K562 (cell line): Measurements from ENCODE around the gene DNMT3A.

Experiments
- ATF3 ChIP-seq, 2 experiments: fragments of 450-650 bp in 1 of 2; sonication (generic) in 1 of 2; formaldehyde crosslinking in 1 of 2; IDR thresholded peaks in 1 of 2; conservative IDR thresholded peaks in 1 of 2; 2 replicates each; pipeline versions ENCODE4 v1.6.1 to v1.8.1; 2016 to 2023; ENCODE audit warnings: mild to moderate bottlenecking in 2 of 2, moderate library complexity in 2 of 2, inconsistent platforms in 1 of 2, missing genetic modification reagents in 1 of 2
- CAMTA2 ChIP-seq: fragments of 250-450 bp; sonication (Bioruptor Pico); conservative IDR thresholded peaks from 2 replicates; pipeline ENCODE4 v1.5.1; 2022
- FOXA1 ChIP-seq: fragments of 450-650 bp; IDR thresholded peaks from 2 replicates; pipeline ENCODE4 v1.6.1; 2016; ENCODE audit warnings: mild to moderate bottlenecking, borderline replicate concordance
- HDAC2 ChIP-seq: fragments of 450-650 bp; IDR thresholded peaks from 2 replicates; pipeline ENCODE4 v1.6.1; 2016; ENCODE audit warnings: mild to moderate bottlenecking
- JUN ChIP-seq, 2 experiments: sonication (generic) in 1 of 2; formaldehyde crosslinking in 1 of 2; IDR thresholded peaks; 2 replicates each; pipeline versions ENCODE4 v1.6.1 to v1.8.0; 2012 to 2022; ENCODE audit warnings: borderline replicate concordance in 2 of 2, mild to moderate bottlenecking in 2 of 2, improper control_type of control experiment in 1 of 2, low read depth in 1 of 2, low read length in 1 of 2, missing genetic modification reagents in 1 of 2
- MAFF ChIP-seq: IDR thresholded peaks from 2 replicates; pipeline ENCODE4 v1.6.1; 2012; ENCODE audit warnings: low read length, improper control_type of control experiment
- RB1 ChIP-seq: fragments of 450-650 bp; IDR thresholded peaks from 2 replicates; pipeline ENCODE4 v1.6.1; 2017; ENCODE audit warnings: low read depth, mild to moderate bottlenecking
- SMAD2 ChIP-seq: fragments of 150-350 bp; IDR thresholded peaks from 2 replicates; pipeline ENCODE4 v1.6.1; 2014; ENCODE audit warnings: low read depth, mild to moderate bottlenecking, low read length
- ZNF507 ChIP-seq: conservative IDR thresholded peaks from 2 replicates; pipeline ENCODE4 v1.6.1; 2017; ENCODE audit warnings: missing genetic modification characterization, missing compliant biosample characterization
- TF ChIP-seq, protein P1 (sequence below), 3 experiments: IDR thresholded peaks in 2 of 3; conservative IDR thresholded peaks in 1 of 3; 2 replicates each; pipeline ENCODE4 v1.5.1; 2011 to 2012; ENCODE audit warnings: low read length in 3 of 3, mild to moderate bottlenecking in 3 of 3, control low read depth in 2 of 3, improper control_type of control experiment in 1 of 3, inconsistent platforms in 1 of 3, low read depth in 1 of 3, mixed read lengths in 1 of 3, moderate library complexity in 1 of 3; ENCODE audit not compliant: insufficient read depth in 2 of 3

- TF ChIP-seq JUN (IDR thresholded peaks at IDR 0.05; ENCODE audit: borderline replicate concordance, low read depth, low read length) (no peak), JUN (CRISPR knock-in tag; IDR thresholded peaks at IDR 0.05; ENCODE audit: borderline replicate concordance) (no peak), ZNF507 (tag) (no peak), SMAD2 (no peak), FOXA1 (no peak), MAFF (no peak), RB1 (no peak), HDAC2 (no peak), ATF3 (IDR thresholded peaks at IDR 0.05) (no peak), ATF3 (CRISPR knock-in tag; conservative IDR thresholded peaks at IDR 0.05) (no peak), CAMTA2 (CRISPR knock-in tag) (no peak)
- TF ChIP-seq, protein P1, sequence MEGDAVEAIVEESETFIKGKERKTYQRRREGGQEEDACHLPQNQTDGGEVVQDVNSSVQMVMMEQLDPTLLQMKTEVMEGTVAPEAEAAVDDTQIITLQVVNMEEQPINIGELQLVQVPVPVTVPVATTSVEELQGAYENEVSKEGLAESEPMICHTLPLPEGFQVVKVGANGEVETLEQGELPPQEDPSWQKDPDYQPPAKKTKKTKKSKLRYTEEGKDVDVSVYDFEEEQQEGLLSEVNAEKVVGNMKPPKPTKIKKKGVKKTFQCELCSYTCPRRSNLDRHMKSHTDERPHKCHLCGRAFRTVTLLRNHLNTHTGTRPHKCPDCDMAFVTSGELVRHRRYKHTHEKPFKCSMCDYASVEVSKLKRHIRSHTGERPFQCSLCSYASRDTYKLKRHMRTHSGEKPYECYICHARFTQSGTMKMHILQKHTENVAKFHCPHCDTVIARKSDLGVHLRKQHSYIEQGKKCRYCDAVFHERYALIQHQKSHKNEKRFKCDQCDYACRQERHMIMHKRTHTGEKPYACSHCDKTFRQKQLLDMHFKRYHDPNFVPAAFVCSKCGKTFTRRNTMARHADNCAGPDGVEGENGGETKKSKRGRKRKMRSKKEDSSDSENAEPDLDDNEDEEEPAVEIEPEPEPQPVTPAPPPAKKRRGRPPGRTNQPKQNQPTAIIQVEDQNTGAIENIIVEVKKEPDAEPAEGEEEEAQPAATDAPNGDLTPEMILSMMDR (IDR thresholded peaks at IDR 0.05 in 2 of 3, conservative IDR thresholded peaks at IDR 0.05 in 1 of 3; ENCODE audit: insufficient read depth in 2 of 3, low read depth in 1 of 3, low read length in 3 of 3), result no peak
Measured at GRCh38 chr2:25332571-25332970, 9.2 kb downstream of the DNMT3A start.
